ENCODE data around the gene MPZL1. TPM values are rescaled to one million over a fixed set of nuclear protein-coding genes. Genes with fewer than 3 reads are reported as not detected.

The MPZL1 gene
- total and polyA plus RNA-seq, 2 of the 13 experiments (the other 11 are each of a cell fraction or from before 2014, with no cell fraction given) = 38.0 to 68.7 TPM

DNA sequence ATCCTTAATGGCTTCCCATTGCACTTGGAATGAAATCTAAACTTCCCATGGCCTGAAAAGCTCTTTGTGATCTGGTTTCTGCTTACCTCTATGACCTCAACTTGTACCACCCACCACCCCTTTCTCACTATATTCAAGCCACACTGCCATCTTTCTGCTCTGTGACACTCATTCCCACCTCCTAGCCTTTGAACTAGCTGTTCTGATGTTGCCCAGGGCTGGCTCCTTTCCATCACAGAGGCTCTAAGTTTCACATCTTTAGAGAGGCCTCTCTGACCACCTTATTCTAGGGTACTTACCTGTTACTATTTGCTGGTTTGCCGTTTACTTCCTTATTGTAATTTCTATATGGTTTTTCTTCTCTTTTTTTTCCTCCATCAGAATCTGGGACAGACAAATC, 4.2 kb downstream of the MPZL1 start (continued):
- TF ChIP-seq SPEN (CRISPR knock-in tag; IDR thresholded peaks at IDR 0.05; ENCODE audit: low read depth) (no peak), NPAS2 (CRISPR knock-in tag; IDR thresholded peaks at IDR 0.05; ENCODE audit: borderline replicate concordance) (no peak), SSRP1 (CRISPR knock-in tag; IDR thresholded peaks at IDR 0.05) (no peak), SALL1 (CRISPR knock-in tag; IDR thresholded peaks at IDR 0.05) (no peak)

DNA sequence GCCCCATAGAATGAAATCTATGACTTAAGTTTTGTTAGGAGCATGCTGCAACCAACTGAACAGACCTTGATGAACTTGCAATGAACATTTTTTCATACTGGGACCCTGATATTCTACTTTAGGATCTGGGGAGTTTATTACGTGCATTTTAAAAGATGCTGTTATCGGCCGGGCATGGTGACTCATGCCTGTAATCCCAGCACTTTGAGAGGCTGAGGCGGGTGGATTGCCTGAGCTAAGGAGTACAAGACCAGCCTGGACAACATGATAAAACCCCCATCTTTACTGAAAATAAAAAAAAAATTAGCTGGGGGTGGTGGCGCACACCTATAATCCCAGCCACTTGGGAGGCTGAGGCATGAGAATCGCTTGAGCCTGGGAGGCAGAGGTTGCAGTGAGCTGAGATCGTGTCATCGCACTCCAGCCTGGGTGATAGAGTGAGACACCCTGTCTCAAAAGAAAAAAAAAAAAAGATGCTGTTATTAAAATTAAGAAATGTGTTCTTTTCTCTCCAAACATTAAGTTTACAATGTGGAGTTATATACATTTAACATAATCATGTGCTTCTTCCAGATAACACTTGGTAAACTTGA, 7.1 kb downstream of the MPZL1 start:
- in situ Hi-C loops (cut with HindIII; ENCODE audit: extremely low pct_ligation_motif_present, low pct_unique_long_range_greater_than_20kb) = no loop called here
- Histone ChIP-seq H3K4me2 (ENCODE audit: low read depth, low read length) (no peak overlapping the region), H4K20me1 (ENCODE audit: insufficient read depth, low read length) (peaks cover under 1% of the 10 kb centered on the region), H3K4me1 (ENCODE audit: insufficient read depth, low read length) (peaks cover 39% of the 10 kb centered on the region), H3K36me3 (replicated peaks in 1 of 2; ENCODE audit: control insufficient read depth in 1 of 2, insufficient read depth in 2 of 2, low read length in 2 of 2) (peaks cover 1 to 11% of the 10 kb centered on the region in 2 experiments; a peak in 3 of 5 replicates), H3K9me3 (ENCODE audit: low read length) (no peaks in the 10 kb centered on the region), H2AFZ (ENCODE audit: low read length) (no peak overlapping the region), H3K4me3 (replicated peaks in 1 of 3; ENCODE audit: insufficient read depth in 1 of 3, low read depth in 2 of 3, low read length in 3 of 3) (no peak overlapping the region), H3K9ac (ENCODE audit: insufficient read depth, low read depth, low read length) (no peak overlapping the region), H3K27ac (ENCODE audit: extremely low read length, insufficient read depth, low read length) (no peak overlapping the region), H3K79me2 (ENCODE audit: insufficient read depth, low read length) (peaks cover 57% of the 10 kb centered on the region), H3K27me3 (ENCODE audit: control insufficient read depth in 1 of 2, insufficient read depth in 2 of 2, low read length in 2 of 2) (no peaks in the 10 kb centered on the region)
- ChIA-PET POLR2A (no interaction called here), CTCF (ENCODE audit: low intra/inter-chr PET ratio, low total read pairs) (no interaction called here)
- WGBS (ENCODE audit: low lambda C conversion rate) = 97% methylated on average over 8 of the region's 8 CpGs
- TF ChIP-seq TMF1 (CRISPR knock-in tag; IDR thresholded peaks at IDR 0.05; ENCODE audit: low read depth) = no peak
- TF ChIP-seq SNAPC2 (CRISPR knock-in tag; IDR thresholded peaks at IDR 0.05) = no peak
- TF ChIP-seq KMT2B (CRISPR knock-in tag; IDR thresholded peaks at IDR 0.05) = no peak
- no peak for TF ChIP-seq ZNF234 (CRISPR knock-in tag; conservative IDR thresholded peaks at IDR 0.05)
- TF ChIP-seq ZNF530 (CRISPR knock-in tag; IDR thresholded peaks at IDR 0.05; ENCODE audit: low read depth) = no peak
- TF ChIP-seq, protein P1, sequence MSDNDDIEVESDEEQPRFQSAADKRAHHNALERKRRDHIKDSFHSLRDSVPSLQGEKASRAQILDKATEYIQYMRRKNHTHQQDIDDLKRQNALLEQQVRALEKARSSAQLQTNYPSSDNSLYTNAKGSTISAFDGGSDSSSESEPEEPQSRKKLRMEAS (IDR thresholded peaks at IDR 0.05) = no peak
- no peak for TF ChIP-seq ZNF207 (IDR thresholded peaks at IDR 0.05; ENCODE audit: borderline replicate concordance)
- TF ChIP-seq, protein P2, sequence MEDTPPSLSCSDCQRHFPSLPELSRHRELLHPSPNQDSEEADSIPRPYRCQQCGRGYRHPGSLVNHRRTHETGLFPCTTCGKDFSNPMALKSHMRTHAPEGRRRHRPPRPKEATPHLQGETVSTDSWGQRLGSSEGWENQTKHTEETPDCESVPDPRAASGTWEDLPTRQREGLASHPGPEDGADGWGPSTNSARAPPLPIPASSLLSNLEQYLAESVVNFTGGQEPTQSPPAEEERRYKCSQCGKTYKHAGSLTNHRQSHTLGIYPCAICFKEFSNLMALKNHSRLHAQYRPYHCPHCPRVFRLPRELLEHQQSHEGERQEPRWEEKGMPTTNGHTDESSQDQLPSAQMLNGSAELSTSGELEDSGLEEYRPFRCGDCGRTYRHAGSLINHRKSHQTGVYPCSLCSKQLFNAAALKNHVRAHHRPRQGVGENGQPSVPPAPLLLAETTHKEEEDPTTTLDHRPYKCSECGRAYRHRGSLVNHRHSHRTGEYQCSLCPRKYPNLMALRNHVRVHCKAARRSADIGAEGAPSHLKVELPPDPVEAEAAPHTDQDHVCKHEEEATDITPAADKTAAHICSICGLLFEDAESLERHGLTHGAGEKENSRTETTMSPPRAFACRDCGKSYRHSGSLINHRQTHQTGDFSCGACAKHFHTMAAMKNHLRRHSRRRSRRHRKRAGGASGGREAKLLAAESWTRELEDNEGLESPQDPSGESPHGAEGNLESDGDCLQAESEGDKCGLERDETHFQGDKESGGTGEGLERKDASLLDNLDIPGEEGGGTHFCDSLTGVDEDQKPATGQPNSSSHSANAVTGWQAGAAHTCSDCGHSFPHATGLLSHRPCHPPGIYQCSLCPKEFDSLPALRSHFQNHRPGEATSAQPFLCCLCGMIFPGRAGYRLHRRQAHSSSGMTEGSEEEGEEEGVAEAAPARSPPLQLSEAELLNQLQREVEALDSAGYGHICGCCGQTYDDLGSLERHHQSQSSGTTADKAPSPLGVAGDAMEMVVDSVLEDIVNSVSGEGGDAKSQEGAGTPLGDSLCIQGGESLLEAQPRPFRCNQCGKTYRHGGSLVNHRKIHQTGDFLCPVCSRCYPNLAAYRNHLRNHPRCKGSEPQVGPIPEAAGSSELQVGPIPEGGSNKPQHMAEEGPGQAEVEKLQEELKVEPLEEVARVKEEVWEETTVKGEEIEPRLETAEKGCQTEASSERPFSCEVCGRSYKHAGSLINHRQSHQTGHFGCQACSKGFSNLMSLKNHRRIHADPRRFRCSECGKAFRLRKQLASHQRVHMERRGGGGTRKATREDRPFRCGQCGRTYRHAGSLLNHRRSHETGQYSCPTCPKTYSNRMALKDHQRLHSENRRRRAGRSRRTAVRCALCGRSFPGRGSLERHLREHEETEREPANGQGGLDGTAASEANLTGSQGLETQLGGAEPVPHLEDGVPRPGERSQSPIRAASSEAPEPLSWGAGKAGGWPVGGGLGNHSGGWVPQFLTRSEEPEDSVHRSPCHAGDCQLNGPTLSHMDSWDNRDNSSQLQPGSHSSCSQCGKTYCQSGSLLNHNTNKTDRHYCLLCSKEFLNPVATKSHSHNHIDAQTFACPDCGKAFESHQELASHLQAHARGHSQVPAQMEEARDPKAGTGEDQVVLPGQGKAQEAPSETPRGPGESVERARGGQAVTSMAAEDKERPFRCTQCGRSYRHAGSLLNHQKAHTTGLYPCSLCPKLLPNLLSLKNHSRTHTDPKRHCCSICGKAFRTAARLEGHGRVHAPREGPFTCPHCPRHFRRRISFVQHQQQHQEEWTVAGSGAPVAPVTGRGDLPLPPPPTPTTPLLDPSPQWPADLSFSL (CRISPR knock-in tag; IDR thresholded peaks at IDR 0.05) = no peak
- no peak for TF ChIP-seq ZNF7 (CRISPR knock-in tag; IDR thresholded peaks at IDR 0.05)
- no peak for TF ChIP-seq ZNF317 (CRISPR knock-in tag; IDR thresholded peaks at IDR 0.05)
- TF ChIP-seq ZNF737 (CRISPR knock-in tag; IDR thresholded peaks at IDR 0.05; ENCODE audit: borderline replicate concordance) = no peak
- intact Hi-C loops (cut with micrococcal nuclease; ENCODE audit: unreplicated experiment) = no loop called here
- no peak for ATAC-seq
- no peak for FAIRE-seq
- no TSS peak for BruUV-seq (replicated peaks)
- no peak for DNase-seq (ENCODE audit: low spot score)
